ENCODE data around the gene IARS2.
"Not testable (repeated sequence)": the region's sequence is repeated elsewhere in the genome, so short reads cannot be mapped to it uniquely, and the experiment has no call there.

The IARS2 gene

GRCh38 chr1:220159041-220159440, 65.1 kb downstream of the IARS2 start:
- Histone ChIP-seq H3K4me1 (no peaks in the 10 kb centered on the region), H3K4me3 (no peak overlapping the region), H3K9me3 (no peaks in the 10 kb centered on the region), H3K36me3 (peaks cover 39 to 58% (median 58%) of the 10 kb centered on the region in 3 donors), H3K27me3 (no peaks in the 10 kb centered on the region), H3K27ac (no peak overlapping the region)
- intact Hi-C loops (cut with DNase I; ENCODE audit: low total_unique reads) = no loop called here
- TF ChIP-seq CTCF (IDR thresholded peaks at IDR 0.05) = no peak
- DNase-seq = no peak

GRCh38 chr1:220160027-220160426, 66.1 kb downstream of the IARS2 start:
- H3K9me3 ChIP-seq = no peaks in the 10 kb centered on the region
- intact Hi-C loops (cut with DNase I; ENCODE audit: low total_unique reads) = no loop called here
- peaks cover 33 to 54% (median 51%) of the 10 kb centered on the region in 3 donors for H3K36me3 ChIP-seq
- no peak for DNase-seq
- no peak for TF ChIP-seq CTCF (IDR thresholded peaks at IDR 0.05)
- H3K27me3 ChIP-seq = no peaks in the 10 kb centered on the region
- H3K4me1 ChIP-seq = no peaks in the 10 kb centered on the region
- no peak overlapping the region for H3K27ac ChIP-seq
- no peak overlapping the region for H3K4me3 ChIP-seq

GRCh38 chr1:220164116-220164515, 70.2 kb downstream of the IARS2 start:
- H3K27me3 ChIP-seq = no peaks in the 10 kb centered on the region
- no peak overlapping the region for H3K27ac ChIP-seq
- no peak for DNase-seq
- intact Hi-C loops (cut with DNase I; ENCODE audit: low total_unique reads) = no loop called here
- TF ChIP-seq CTCF (IDR thresholded peaks at IDR 0.05) = no peak
- no peaks in the 10 kb centered on the region for H3K4me1 ChIP-seq
- no peak overlapping the region for H3K4me3 ChIP-seq
- H3K9me3 ChIP-seq = no peaks in the 10 kb centered on the region
- peaks cover 32 to 57% (median 47%) of the 10 kb centered on the region in 3 donors for H3K36me3 ChIP-seq

- no peak for DNase-seq
- Histone ChIP-seq H3K4me3 (no peak overlapping the region), H3K27me3 (no peaks in the 10 kb centered on the region), H3K27ac (no peak overlapping the region), H3K9me3 (no peaks in the 10 kb centered on the region), H3K36me3 (peaks cover 36 to 58% (median 43%) of the 10 kb centered on the region in 3 donors), H3K4me1 (no peaks in the 10 kb centered on the region)
- no peak for TF ChIP-seq CTCF (IDR thresholded peaks at IDR 0.05)
- intact Hi-C loops (cut with DNase I; ENCODE audit: low total_unique reads) = no loop called here
These were observed 70.6 kb downstream of the IARS2 start for GRCh38 chr1:220164517-220164916.

- H3K36me3 ChIP-seq = peaks cover 48 to 64% (median 59%) of the 10 kb centered on the region in 3 donors
- TF ChIP-seq CTCF (IDR thresholded peaks at IDR 0.05) = no peak
- H3K4me3 ChIP-seq = no peak overlapping the region
- no peak for DNase-seq
- H3K4me1 ChIP-seq = no peaks in the 10 kb centered on the region
- H3K27ac ChIP-seq = no peak overlapping the region
- intact Hi-C loops (cut with DNase I; ENCODE audit: low total_unique reads) = no loop called here
- H3K27me3 ChIP-seq = no peaks in the 10 kb centered on the region
- no peaks in the 10 kb centered on the region for H3K9me3 ChIP-seq
These were observed 72.9 kb downstream of the IARS2 start for GRCh38 chr1:220166853-220167252.

GRCh38 chr1:220169887-220170286, 76.0 kb downstream of the IARS2 start:
- H3K4me1 ChIP-seq; intact Hi-C loops (cut with DNase I; ENCODE audit: low total_unique reads); H3K27ac ChIP-seq; H3K27me3 ChIP-seq; H3K9me3 ChIP-seq; DNase-seq; H3K4me3 ChIP-seq: not testable (repeated sequence)
- peaks cover 58 to 76% (median 67%) of the 10 kb centered on the region in 3 donors for H3K36me3 ChIP-seq

Data from tibial artery (tissue), 4 donors.